NCI-H526 (cell line): Measurements from ENCODE around the gene TMEM258.

ENCODE experiments used
- DNase-seq, 2 experiments: peaks; one replicate each; lab custom pipeline; 2025; lab: John Stamatoyannopoulos, UW

Gene TMEM258

GRCh38 chr11:61760946-61761345 lies 31.5 kb downstream of the TMEM258 start:
- DNase-seq: no peak

- no peak for DNase-seq
Measured at GRCh38 chr11:61757213-61757862, 35.1 kb downstream of the TMEM258 start.

DNA sequence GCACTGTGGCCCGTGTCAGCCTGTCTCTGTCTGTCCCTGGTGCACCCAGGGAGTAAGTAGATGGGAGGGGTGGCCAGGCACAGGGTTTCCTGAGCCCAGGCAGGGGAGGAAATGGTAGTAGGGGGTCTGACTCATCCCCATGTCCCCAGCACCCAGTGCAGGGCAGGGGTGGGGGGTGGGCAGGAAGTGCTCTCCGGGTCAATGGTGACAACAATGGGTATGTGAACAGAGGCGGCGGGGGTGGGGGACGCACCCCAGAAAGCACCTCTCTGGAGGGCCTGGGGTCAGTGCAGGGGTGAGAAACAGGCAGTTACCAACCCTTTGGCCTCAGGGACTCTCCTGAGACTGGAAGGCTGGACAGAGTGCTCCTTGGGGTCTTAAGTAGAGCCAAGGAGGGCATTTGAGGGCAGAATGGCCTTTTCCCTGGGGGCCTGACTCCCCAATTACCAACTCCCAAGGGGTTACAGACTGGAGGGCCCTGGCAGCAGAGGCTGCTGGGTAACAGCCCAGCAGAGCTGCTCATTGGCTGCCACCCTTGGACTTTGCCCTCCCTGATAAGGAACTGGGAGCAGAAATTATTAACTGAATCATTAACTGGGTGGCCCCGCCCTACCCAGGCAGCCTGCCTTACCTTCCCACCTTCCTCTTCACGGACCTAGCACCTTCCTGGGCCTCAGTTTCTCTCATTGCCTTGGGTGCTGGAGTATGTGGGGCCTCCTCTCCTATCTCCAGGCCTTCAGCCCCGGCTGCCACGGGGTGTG lies 35.8 kb downstream of the TMEM258 start:
- peak; percentile 82 to 93 for DNase-seq

DNA sequence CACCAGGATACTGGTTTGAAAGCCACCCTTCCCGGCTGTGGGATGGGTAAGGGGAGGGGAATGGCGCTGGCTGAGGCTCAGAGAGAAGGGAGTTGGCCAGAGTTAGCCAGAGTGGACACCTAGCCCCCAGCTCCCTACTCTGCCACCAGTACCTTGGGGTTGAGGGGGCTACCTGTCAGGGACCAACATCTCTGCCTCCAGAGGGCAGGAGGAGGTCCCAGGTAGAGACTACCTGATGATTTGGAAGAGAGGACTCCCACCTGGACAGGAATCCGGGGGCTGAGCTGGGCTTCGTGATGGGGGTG lies 36.3 kb downstream of the TMEM258 start:
- DNase-seq: no peak

DNA sequence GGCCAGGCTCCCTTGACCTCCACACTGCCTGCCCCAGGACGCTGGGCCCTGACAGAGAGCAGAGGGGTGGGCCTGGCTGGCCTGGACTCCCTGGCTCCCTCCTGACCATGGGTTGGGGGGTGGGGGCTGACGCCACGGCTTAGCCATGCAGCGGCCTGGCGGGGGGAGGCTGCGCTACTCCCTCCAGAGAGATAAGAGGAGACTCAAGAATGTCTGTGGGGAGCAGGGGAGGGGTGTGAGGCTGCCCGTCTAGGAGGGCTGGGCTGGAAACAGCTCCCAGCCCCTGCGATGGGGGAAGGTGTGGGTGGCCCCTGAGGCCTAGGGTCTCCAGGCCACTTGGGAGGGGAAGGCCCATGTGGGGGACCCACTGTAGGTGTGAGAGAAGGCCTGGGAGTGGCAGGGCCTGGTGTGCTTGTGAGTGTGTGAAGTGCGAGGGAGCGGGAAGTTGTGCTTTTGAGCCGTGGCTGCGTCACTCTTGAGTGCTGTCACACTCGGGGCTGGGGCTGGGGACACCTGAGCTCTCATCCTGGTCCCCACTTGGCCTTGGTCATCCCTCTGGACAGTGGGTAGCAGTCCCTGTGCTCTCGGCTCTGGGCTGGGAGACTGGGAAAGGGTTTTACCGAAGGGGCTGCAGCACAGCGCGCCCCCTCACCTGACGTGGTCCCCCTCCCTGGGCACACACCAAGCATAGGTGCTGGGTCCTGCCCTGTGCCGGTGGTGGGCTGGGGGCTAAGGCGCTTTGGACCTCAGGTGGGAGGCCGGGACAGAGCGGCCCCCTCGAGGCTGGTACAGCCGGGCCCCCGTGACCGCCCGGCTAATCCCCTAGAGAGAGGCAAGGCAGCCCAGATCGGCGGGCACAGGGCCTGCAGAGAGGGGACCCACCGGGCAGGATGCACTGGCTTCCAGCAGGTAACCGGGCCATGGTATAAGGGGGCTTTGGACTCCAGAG lies 37.6 kb downstream of the TMEM258 start:
- DNase-seq: no peak

- DNase-seq: peak in 1 of 2 experiments; percentile 27
Measured at GRCh38 chr11:61753672-61754071, 38.7 kb downstream of the TMEM258 start.

- no peak for DNase-seq
Measured at GRCh38 chr11:61752925-61753521, 39.4 kb downstream of the TMEM258 start.

DNA sequence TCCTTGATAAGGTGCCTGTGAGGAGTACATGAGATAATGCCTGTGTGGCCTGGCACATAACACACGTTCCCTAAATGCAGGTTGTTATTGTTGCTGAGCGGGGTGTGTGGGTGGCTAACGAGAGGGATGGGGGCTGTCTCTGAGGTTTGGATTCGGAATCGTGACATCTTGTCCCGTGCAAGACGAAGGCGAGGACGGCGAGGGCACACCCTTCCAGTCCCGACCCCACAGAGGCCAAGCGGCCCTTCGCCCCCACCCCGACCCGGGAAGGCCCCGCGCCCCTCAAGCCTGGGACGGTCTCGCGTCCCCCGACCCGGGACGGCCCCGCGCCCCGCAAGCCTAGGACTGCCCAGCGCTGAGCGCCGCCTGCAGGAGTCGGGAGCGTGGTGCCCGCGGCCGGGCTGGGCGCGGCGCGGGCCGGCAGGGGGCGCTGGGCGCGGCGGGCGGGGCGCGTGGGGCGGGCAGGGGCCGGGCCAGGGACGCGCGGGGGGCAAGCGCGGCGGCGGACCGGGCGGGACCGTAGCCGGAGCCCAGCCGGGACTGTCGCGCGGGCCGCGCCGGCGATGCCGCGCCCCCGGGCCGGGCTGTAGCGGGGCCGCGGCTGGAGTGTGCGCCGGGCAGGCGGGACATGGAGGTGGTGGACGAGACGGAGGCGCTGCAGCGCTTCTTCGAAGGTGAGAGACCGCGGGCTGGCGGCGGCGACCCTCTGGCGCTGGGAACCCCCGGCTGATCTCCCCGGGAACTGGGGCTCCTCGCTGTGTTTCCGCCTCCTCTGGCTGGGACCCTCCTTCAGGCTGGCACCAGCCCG lies 40.1 kb downstream of the TMEM258 start, which contains the start of gene MYRF:
TSS of gene MYRF (plus strand) at position 520 of the 808 bp plus-strand sequence. CDS start at position 629, 109 bp downstream.
- peak in 1 of 2 experiments; percentile 74 for DNase-seq

- no peak for DNase-seq
Measured at GRCh38 chr11:61751384-61751783, 41.0 kb downstream of the TMEM258 start.

GRCh38 chr11:61750631-61751273 lies 41.6 kb downstream of the TMEM258 start:
- no peak for DNase-seq

DNA sequence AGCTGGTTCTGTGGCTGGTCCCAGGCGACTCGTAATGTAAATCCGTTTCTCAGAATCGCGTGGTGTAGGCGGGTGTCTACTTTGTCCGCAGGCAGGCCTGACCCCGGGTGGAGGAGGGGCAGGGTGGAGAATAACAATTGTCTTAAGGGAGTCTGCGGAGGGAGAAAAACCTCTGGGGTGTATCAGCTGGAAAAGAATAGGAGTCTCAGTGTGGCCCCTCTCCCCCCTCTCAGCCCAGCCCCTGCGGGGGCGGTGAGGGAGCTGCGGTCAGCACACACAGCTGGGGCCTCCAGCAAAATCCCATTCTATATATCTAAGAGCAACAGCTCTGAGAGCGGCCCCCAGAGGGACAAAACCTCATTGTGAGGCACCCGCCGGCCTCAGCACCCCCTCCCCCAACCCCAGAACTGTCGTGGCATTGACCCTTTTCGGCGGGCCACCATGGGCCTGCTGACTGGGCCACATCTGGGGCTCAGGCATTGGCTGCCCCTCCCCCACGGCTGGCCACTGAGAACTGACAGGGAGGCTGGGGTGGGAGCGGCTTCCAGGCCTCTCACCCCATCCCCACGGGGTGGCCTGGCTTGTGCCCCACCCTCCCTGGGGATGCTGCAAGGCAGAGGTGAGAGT lies 42.7 kb downstream of the TMEM258 start:
- no peak for DNase-seq

GRCh38 chr11:61747967-61748285 lies 44.5 kb downstream of the TMEM258 start:
- peak in 1 of 2 experiments; percentile 69 for DNase-seq

GRCh38 chr11:61747192-61747966 lies 45.0 kb downstream of the TMEM258 start:
- peak in 1 of 2 experiments; percentile 72 for DNase-seq

DNA sequence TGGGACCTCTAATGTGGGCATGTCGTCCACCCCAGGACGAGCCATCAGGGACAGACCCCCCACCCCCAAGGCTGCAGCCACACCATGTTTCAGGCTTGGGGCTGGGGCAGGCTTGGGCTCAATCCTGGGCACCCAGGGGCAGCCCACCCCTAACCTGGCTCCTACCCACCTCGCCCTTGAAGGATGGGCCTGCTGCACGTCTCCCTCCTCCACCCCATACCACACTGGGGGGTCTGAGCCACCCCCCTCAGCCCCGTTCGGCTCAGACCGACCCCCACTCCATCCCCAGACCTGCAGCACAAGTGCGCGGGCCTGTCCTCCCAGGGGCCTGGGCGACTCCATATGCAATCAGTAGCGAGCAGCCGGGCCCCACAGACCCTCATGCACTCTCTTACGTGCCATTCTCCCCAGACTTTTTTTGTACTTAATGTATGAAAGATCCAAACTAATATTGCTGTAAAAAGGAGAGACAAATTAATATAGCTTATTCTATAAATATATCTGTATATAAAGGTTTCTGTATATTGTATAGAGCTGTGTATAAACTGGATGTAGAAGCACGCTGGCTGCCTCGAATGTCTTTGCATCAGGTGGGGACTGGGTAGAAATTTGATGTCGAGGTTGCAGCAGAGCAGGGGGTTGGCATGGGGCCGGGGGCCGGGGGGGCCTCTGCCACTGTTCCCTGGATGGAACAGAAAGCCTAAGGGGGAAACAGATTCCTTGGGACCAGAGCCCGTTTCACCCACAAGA lies 45.8 kb downstream of the TMEM258 start:
- DNase-seq: no peak

- DNase-seq: peak in 1 of 2 experiments; percentile 31
Measured at GRCh38 chr11:61745781-61746441, 46.5 kb downstream of the TMEM258 start.

DNA sequence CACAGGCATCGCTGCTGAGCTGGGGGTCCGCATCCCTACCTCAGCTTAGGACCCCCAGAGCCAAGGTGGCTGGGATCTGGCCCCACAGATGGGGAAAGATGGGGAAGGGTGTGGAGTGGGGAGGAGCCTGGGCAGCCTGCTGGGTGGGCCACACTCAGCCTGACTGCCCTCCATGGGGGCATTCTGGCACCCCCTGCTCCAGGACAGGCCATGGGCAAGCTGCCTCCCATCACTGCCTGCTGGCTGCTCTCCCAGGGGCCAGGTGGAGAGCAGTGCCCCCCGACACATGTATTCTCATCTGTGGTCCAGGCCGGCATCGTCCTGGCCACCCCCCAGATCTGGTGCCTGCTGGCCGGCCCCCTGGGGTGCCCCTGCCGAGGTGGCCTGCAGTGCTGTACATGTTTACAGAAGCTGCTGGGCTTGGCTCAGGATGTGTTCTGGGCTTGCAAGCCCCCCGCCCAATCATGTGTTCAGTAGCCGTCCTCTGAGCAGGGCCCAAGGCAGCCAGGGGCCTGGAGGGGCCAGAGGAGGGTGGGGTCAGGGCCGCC lies 47.7 kb downstream of the TMEM258 start:
- no peak for DNase-seq

GRCh38 chr11:61744181-61744580 lies 48.2 kb downstream of the TMEM258 start:
- no peak for DNase-seq
